HG02840 (cell line): ENCODE data around the gene ABCD4.
A peak's percentile ranks its signal among the peaks of the same experiment; 100 is the strongest.

Source experiments
- ATAC-seq: cut with Tn5 transposase; IDR thresholded peaks from one replicate; pipeline ENCODE4 v1.9.1; 2021; ENCODE audit warnings: mild to moderate bottlenecking, moderate library complexity, moderate number of reproducible peaks; ENCODE audit not compliant: unreplicated experiment, low FRiP score

Gene ABCD4

DNA sequence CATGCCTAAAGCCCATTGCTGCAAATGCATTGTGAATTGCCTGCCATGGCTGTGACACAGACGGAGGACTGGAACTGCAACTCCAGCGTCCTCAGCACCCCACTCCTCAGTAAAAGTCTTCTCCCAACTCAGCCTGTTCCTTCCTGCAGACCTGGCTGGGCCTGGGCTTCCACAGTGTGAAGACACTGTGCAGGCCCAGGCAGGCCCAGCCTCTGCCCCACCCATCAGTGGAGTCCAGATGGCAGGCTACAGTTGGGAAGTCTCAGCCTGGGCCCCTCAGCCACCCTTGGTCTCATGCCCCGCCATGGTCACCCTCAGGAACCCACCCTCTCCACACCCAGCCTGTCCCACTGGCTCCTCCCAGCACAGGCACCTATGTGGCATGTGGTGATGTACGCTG is 41.4 kb downstream of the ABCD4 start:
- no peak for ATAC-seq

DNA sequence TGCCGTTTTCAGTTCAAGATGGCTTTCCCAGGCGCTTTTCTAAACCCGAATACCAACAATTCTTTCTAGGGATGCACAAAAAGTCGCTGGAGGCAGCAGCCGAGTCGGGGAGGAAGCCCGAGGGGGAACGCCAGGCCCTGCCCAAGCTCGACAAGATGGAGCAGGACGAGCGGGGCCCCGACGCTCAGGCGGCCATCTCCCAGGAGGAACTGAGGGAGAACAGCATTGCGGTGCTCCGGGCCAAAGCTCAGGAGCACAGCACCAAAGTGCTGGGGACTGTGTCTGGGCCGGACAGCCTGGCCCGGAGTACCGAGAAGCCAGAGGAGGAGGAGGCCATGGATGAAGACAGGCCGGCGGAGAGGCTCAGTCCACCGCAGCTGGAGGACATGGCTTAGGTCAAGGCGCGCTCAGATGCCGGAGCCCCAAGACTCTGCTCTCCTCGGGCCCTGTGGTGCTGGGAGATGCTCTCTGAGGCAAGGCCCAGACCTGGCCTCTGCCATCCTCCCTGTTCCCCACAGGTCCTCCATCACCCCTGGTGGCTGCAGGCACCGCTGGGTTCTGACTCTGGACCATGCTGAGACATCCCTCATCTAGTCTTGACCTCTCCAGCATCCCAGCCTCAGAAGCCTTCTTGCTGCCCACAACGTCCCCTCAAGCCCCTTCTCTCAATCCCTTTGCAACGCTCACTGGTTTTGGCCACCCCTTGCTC is 42.1 kb downstream of the ABCD4 start:
- no peak for ATAC-seq

DNA sequence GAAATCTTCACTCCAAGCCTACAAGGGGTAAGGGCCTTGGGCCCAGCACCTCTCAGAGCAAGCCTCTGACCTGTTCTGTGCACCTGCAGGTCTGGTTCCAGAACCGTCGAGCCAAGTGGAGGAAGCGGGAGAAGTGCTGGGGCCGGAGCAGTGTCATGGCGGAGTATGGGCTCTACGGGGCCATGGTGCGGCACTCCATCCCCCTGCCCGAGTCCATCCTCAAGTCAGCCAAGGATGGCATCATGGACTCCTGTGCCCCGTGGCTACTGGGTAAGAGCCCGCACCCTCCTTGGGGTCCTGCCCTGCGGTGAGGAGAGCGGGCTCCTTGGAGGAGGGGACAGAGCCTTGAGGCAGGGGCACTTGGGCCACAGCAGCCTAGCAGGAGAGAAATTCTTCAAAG is 43.2 kb downstream of the ABCD4 start:
- no peak for ATAC-seq

DNA sequence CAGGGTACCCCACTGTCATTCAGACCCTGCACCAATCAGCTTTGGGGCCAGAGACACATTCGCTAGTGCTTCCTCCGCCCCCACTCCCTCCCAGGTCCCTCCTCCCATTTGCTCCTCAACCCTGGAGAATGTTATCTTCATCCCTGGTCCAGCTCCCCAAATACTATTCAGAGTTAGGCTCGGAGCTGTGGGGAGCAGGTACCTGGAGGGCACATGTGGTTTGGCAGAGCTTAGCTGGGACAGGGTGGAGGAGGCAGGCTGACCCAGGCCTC is 44.0 kb downstream of the ABCD4 start:
- ATAC-seq, result no peak

DNA sequence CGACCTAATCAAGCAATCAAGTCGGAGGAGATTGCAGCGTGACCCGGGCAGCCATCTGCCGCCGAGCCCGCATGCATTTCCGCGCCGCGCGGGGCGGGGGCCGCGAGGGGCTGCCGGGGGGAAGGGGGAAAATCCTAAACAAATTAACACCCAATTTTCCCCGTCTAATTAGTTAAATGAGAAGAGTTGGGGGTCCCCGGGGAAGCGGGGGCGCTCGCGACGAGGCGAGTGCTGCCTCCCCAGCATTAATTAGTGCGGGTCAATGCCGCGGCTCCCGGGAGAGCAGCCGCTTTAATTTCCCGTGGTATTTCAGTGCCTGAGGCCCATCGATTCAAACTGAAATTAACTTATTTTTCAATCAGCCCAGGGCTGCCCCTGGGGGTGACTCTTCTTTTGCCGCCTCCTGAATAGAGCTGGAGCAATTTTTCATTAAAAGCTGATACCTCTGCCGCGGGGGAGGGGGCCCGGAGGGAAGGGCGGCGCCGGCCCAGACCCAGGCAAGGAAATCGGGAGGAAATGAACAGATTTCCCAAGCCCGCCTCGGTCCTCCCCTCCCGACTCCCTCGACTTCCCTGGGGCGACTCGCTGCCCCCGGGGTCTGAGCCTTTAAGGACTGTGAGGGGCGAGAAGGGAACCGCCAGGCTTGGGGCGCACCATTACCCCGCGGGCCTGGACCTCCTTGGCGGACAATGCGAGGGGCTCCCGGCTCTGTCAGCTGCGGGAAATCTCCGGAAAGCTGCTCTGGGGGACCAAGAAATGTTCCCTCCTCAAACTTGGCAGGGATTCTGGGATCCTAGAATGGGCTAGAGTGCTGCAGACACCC is 44.6 kb downstream of the ABCD4 start:
- no peak for ATAC-seq

DNA sequence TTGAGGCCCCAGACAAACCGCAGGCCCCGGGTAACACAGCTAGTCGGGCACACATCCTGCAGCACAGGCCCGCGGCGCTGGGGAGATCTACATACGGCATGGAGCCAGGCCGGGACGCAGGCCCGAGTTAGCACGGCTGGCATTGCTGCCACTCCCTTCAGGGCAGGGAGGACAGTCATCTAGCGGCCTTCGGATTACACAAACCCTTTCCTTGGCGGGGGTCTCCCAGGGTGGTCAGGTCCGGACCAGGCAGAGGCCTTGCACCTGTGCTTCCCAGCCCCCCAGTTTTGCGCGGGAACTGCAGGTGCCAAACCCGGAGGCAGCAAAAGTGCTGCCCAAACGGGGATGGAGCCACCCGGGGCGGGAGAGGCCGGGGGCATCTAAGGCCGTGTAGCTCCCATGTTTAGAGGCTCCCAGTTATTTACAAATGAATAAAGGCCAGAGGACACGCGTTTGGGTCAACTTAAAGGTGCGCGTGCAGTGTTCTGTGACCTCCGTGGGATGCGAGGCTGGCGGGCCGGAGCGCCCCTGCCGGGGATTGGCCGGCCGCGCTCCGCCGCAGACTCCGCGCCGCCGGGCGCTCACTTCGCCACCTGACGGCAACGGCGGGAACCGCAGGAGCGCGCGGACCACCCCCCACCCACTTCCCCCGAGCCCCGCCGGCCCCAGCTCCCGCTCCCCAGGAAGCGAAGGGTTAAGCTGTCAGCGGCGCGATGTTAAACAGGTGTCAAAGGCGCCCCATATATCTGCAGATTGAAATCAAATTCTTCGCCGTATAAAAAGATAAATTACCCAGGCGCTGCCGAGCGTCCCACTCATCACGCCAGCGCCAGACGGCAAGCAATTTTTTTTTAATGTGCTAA is 45.4 kb downstream of the ABCD4 start:
- ATAC-seq, result peak; percentile 59

DNA sequence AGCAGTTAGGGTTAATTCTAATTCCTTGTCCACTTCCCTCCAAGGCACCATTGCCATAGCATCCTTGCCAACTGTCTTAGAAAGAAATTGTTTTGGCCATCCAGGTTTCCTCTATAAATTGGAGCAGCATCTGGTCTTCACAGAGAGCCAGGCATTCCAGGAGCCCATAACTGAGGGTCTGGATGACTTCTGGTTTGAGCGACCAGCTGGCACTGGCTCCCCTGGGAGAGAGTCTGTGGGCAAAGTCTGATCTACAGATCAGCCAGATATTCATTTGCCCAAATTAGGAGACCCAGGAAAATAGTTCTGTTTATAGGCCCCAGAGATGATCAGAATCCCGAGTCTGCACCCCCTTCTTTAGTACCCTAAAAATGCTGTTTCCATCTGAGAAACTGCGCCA is 47.5 kb downstream of the ABCD4 start:
- ATAC-seq, result no peak

DNA sequence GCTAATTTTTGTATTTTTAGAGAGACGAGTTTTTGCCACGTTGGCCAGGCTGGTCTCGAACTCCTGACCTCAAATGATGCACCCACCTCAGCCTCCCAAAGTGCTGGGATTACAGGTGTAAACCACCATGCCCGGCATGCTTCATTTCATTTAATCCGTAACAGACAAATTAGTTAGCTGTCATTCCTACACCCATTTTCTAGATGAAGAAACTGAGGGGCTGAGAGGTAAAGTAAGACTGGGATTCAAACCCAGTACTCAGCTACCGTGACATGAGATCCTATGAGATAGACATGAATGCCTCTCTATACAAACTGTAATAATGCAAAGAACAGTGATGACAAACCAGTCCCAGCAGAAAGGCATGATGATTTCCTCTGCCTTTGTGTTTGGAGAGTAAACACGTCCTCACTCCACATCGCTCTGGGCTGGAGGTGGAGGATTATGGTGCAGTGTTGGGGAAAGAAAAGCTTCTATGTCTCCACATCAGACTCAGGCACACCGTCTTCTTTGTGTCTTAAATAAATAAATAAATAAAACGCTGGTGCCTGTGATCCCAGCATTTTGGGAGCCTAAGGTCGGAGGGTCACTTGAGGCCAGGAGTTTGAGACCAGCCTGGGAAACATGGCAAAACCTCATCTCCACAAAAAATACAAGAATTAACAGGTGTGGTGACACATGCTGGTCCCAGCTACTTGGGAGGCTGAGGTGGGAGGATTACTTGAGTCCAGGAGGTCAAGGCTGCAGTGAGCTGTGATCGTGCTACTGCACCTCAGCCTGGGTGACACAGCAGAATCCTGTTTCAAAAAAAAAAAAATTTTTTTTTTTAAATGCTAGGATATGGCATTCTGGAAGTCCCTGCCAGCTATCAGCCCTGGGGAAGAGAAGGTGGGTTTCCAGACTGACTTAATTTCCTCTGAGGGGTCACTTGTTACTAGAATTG is 53.0 kb downstream of the ABCD4 start:
- no peak for ATAC-seq

DNA sequence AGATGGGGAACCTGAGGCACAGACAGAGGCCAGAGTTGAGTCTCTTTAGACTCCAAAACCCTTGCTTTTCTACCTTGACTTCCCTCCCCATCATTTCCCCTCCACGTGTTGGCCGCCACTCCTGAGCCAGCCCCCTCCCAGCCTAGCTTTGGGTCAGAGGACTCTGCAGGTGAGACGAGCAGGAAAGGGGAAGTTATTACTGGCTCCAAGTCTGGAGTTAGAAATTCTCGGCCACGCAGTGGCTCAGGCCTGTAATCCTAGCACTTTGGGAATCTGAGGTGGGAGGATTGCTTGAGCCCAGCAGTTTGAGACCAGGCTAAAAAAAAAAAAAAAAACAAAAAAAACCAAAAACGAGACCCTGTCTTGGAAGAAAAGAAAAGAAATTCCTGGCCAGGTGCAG is 54.7 kb downstream of the ABCD4 start:
- ATAC-seq, result no peak

DNA sequence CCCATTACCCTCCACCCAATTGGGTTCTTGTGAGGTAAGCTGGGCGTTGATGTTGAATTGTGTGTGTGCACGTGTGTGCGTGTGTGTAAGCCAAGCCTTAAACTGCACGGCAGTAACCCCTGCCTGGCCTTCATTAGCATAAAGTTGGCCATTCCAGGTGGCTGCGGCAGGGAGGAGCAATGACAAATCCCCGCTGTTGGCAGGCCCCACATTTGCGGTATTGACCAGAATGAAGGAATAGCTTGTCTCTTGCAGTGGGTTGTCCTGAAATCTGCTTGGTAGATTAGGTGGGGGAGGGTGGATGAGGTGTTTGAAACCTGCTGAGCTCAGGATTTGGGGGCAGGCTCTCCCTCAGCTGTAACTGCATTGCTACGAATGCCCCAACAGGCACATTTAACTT is 56.2 kb downstream of the ABCD4 start:
- no peak for ATAC-seq

DNA sequence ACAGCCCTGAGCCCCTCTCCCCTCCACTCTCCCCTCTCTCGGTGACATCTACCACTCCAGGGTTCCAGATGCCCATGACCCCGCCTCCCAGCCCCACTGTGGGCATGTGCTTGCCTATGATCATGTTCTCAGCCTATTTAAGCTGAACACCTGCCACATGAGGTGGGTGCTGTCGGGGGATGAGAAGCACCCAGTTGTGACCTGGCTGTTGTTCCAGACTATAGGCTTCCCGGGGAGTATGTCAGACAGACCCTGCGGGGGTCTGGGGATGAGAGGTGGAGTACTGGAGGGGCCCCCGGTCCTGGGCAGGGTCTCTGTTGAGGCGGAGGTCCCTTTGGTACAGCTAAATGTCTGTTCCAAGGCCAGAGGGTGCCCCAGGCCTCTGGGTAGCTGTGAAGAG is 57.4 kb downstream of the ABCD4 start:
- ATAC-seq, result no peak

DNA sequence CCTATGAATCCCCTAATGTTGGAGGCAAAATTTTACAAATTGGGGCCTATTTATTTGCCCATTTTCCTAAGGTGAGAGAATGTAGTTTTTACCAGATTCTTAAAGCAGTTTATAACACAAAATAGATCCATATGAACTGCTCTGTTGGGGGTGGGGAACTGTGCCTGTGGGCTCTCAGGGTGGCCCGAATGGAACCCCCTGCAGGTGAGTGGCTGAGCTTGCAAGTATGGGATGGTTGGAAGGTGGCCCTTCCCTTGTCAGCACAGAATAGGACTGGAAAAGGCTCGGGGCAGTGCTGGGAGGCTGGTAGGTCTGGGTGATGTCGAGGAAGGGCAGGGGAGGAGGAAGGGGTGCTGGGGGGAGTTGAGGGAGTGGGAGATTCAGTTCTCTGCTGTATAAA is 58.6 kb downstream of the ABCD4 start:
- no peak for ATAC-seq

DNA sequence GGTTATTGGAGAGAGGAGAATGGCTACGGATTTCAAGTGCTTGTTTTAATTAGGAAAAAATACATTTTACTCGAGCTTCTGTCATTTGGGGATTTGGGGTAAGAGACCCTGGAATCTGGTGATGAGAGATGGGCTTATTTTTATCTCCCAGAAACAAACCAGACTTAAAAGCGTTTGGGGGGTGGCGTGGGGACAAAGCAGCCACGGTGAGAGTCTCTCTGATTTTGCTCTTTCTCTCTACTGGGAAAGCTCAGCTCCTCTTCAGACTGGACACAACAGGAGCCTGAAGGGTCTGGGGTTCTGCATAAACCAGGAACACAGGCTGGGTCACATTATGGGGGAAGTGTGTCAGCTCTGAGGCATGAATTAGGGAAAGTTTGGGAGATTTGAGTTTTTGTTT is 59.7 kb downstream of the ABCD4 start:
- ATAC-seq, result no peak

DNA sequence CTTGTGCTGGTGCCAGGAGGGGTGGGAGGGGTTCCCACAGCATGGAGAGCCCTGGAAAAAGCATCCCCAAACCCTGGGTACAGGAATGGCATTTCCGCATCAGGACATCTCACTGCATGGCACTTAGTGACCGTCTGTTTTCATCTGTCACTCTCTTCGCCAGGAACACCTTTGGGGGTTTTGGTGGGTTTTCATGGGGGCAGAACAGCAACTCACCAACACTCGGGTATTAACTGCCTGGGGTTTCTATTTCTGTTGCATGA is 60.0 kb downstream of the ABCD4 start:
- ATAC-seq, result no peak

DNA sequence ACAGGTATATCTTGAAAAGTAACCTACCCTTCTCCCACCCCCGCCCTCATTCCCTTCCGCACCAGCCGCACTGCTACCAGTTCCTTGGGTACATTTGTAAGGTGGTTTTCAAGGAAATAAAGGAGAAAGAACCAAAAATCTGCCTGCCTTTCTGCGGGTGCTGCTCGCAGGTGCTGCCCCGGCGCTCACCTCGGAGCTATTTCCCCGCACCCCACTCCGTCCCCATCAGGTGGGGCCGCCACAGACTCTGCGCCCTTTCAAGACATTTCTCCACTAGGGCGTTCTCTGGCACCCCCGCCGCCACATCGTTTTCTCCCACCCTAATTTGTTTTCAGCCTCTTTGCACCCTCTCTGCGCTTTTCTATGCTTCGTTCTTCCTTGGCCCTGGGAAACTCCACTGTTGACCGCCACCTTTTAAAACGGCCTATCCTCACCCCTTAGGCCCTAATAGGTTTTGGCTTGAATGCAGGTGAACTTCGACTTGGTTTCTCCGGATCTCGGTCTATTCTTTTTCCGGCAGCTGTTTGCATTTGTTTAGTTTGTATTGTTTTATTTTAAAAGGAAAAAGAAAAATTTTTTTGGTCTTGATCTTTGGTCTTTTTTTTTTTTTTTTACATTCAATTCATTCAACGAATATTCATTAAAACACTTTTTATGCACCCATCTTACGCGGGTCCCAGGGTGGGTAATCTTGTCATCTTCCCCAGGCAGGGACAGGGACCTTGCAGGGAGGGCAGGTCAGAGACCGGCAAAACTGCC is 60.5 kb downstream of the ABCD4 start:
- no peak for ATAC-seq

DNA sequence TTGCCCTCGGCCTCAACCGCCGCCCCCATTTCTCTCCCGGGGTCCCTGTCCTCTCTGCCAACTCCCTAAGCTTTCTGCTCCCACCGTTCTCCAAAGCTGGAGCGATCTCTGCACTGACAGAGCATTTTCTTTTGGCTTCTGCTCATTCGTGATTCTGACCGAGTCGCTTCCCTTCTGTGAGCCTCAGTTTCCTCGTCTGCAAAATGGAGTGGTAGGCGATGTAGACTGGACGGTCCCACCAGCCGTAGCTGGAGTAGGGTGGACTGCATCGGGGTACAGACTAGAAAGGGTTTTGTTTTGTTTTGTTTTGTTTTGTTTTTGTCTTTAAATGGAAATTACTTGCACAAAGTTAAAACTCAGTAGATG is 61.1 kb downstream of the ABCD4 start:
- ATAC-seq, result no peak

DNA sequence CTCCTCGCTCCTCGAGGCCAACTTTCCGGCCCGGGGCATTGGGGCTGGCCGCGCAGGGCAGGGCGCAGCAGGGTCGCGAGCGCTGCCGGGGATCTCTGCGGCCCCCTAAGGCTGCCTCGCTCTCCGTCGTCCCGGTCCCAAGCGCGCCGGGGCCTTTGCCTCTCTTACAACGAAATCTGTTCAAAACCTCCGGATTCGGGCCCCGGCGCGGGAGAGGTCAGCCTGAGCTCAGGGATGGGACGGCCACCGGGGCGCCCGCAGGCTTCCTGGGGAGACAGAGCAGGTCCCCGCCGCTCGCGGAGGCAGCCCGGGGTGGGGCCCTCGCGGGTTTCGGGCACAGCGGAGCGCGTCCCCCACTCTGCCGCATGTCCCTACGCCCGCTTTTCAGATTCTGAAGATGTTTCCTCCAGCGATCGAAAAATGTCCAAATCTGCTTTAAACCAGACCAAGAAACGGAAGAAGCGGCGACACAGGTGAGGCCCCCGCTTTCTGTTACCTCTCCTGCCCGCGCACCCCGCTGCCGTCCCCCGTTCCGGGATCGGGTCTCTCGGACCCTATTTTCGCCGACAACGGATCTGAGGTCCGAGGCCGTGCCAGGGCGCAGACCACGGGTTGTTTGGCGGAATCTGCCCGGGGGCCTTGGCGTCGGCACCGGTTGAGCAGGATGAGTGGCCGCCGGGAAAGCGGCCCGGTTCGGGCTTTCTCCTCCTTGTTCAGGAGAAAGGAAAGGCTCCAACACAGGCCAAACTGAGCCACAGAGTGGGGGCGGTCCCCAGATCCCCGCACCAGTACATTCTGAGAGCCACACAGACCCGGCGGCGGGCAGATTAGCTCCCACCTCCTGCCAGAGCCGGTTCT is 61.7 kb downstream of the ABCD4 start:
- ATAC-seq, result no peak

DNA sequence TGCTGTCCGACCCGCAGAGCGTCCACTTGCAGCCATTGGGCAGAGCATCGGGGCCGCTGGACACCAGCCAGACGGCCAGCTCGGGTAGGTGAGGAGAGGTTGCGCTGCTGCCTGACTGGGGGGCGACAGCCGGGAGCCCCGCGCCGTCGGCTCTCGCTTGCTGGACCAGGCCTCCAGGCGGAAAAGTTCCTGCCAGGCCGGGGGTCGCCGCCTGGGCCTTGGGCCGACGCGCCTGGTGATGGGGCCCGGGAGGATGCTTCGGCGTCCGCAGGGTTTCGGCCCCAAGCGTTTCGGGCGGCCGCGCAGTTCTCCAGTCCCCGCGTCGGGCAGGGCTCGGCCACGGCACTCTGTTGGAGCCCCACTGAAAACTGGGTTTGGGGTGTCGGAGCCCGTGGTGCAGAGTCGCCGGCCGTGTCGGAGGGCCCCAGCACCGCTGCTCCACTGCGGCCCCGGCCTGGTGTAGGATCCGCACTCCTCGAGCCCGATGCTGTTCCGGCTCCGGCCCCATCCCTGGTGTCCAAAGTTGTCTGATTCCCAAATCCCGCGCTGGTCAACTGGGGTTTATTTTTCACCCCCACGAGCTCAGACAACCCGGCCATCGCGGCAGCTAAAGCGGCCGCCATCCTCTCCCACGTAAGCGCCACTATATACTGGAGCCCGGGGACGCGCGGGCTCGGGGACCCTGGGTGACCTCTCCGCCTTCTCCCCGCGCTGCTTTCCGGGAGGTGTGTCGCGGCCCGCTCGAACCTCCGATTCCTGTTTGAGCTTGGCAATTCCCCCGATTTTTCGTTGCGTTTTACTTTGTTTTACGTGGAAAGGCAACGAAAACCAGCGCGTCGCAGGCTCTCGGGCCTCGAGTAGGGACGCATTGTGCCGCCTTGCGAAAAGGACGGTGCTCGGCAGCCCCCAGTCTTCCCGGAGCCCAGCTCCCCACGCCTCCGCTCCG is 62.6 kb downstream of the ABCD4 start:
- ATAC-seq, result no peak
